Measurements from ENCODE around the gene PPARD.
"Not testable (repeated sequence)": the region's sequence is repeated elsewhere in the genome, so short reads cannot be mapped to it uniquely, and the experiment has no call there.

Gene PPARD

GRCh38 chr6:35406711-35407485, 64.5 kb downstream of the PPARD start:
- DNase-seq = no peak

GRCh38 chr6:35409245-35409644, 66.9 kb downstream of the PPARD start:
- no peak for DNase-seq

DNA sequence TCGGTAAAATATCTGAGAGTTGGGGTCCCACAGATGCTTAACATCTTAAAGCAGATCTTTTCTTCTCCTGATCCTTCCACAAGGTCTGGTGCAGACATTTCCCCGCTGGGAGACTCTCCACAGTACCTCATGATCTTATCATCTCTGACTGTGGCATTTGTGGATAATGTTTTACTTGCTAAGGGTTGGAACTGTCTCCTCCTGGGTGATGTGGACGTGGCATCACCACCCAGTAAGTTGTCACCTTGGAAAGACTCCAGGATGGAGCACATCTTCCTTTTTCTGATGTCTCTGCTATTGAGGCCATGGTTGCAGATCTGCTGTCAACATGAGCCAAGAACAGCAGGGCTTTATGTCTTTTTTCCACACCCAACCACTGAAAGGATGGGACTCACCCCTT, 67.8 kb downstream of the PPARD start:
- DNase-seq = no peak

- no peak for DNase-seq
Measured at GRCh38 chr6:35411066-35411465, 68.7 kb downstream of the PPARD start.

- no peak for DNase-seq
Measured at GRCh38 chr6:35412102-35412501, 69.7 kb downstream of the PPARD start.

DNA sequence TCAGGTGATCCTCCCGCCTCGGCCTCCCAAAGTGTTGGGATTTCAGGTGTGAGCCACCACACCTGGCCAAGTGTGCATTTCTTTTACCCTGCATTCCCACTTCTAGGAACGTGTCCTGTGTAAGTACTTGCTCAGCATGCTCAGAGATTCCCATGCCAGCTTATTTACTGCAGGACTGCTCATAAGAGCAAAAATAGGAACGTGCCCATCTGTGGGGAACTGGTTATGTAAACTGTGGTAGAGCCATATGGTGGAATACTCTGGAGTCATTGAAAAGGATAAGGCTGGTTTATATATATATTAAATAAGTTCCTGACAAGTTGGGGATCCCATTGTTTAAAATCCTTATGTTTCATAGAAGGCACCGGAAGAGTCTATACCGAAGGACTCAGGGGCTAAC, 71.6 kb downstream of the PPARD start:
- DNase-seq = no peak

- no peak for DNase-seq
Measured at GRCh38 chr6:35415065-35415891, 72.9 kb downstream of the PPARD start.

- DNase-seq = no peak
Measured at GRCh38 chr6:35417979-35418661, 75.8 kb downstream of the PPARD start.

GRCh38 chr6:35419417-35419816, 77.1 kb downstream of the PPARD start:
- DNase-seq = no peak

- DNase-seq = no peak
Measured at GRCh38 chr6:35419961-35420360, 77.6 kb downstream of the PPARD start.

DNA sequence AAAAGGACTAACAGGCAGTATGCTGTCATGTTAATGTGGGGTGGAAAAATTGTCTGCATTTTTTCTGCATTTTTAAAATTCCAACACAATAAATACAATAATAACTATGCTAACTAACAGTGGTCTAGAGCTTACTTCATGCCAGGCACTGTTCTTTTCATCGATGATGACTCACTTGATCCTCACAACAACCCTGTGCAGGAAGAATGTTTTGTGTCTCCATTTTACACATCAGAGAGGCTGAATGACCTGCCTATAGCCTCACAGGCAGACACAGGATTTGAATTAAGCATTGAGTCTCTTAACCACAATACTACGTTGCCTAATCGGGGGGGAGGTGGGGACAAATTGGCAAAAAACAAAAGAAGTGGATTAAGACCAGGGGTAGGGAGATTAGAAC, 82.9 kb downstream of the PPARD start:
- no peak for DNase-seq

DNA sequence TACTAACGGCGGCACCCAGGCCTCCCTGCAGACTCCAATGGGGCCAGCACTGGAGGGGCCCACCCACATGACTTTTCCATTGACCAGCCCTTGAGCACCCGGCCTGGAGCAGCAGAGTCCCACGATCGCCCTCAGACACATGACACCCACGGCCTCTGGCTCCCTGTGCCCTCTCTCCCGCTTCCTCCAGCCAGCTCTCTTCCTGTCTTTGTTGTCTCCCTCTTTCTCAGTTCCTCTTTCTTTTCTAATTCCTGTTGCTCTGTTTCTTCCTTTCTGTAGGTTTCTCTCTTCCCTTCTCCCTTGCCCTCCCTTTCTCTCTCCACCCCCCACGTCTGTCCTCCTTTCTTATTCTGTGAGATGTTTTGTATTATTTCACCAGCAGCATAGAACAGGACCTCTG, 83.7 kb downstream of the PPARD start:
- DNase-seq = no peak

GRCh38 chr6:35427435-35427834, 85.1 kb downstream of the PPARD start:
- DNase-seq = no peak

GRCh38 chr6:35427851-35428321, 85.5 kb downstream of the PPARD start:
- no peak for DNase-seq

DNA sequence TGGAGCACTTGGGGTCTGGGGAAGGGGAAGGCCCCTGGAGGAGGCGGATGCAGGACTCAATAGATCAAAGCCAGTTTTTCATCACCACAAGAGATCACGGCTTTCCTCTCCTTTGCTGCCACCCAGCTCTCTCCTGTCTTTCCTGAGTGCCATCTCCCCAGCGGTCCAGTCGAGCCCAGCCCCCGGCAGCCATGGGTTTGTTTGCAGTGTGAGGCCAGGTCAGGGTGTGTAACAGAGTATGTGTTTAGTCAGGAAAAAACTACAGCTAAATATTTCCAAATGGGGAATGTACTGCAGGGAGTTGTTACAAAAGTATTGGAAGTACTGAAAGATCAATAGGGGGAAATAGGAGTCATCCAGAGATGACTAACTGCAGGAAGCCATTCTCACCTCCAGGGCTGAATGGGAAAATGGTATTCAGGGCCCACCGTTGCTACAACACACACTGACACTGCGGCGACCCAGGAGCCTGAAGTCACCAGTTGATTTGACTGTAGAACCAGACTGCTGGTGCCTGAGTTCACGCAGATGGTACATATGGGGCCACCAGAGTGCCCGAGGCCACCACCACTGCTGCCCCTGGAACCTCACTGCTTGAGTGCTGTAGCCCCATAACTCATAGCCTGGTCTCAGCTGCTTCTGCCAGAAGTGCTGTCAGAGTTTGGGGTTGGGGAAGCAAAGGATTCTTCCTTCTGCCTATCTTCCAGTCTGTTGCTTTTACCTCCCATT, 86.2 kb downstream of the PPARD start:
- DNase-seq = no peak

DNA sequence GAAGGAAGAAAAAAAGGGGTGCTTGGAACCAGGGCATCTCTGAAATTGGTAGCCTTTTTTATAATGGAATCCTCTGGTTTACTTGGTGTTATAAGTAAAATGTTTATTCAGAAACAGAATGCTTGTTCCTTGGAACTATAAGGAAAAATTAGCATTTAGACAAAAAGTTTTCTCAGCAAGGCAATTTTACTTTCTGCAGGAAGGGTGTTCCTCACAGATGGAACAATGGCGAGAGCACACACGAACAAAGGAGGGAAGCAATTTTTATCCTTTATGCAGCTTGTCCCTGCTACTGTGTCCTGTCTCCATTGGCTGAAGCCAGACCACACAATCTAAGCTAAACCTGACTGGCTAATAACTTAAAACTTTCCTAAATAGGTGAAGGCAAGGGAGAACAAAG, 87.1 kb downstream of the PPARD start:
- no peak for DNase-seq

- no peak for DNase-seq
Measured at GRCh38 chr6:35432291-35432690, 89.9 kb downstream of the PPARD start.

- DNase-seq = not testable (repeated sequence)
Measured at GRCh38 chr6:35432702-35433101, 90.3 kb downstream of the PPARD start.

GRCh38 chr6:35435074-35435837, 92.9 kb downstream of the PPARD start:
- DNase-seq = no peak

GRCh38 chr6:35436071-35436857, 93.9 kb downstream of the PPARD start:
- no peak for DNase-seq
